ENCODE measurements around the gene TMEM222.

- TF ChIP-seq CTCF (IDR thresholded peaks at IDR 0.05; ENCODE audit: insufficient read depth, low read length, poor library complexity, severe bottlenecking) (no peak), EZH2phosphoT487 (conservative IDR thresholded peaks at IDR 0.05; ENCODE audit: low read length) (no peak)
Observed at GRCh38 chr1:27356277-27356618, 34.3 kb downstream of the TMEM222 start.
